A549 (cell line): Measurements from ENCODE around the gene HTRA2. TPM values are rescaled to one million over a fixed set of nuclear protein-coding genes. Genes with fewer than 3 reads are reported as not detected.

Source experiments
- ATAC-seq, 2 experiments: fragments of 200-7000 bp in 1 of 2; fragments of >200 bp in 1 of 2; cut with Nextera tagmentation in 1 of 2; cut with Tn5 transposase in 1 of 2; 3 replicates each; pipeline versions ENCODE4 v1.8.0 to v1.9.1; 2018 to 2020; ENCODE audit warnings: mild to moderate bottlenecking in 1 of 2, moderate library complexity in 1 of 2
- CTCF ChIA-PET: fragments of 300-600 bp; sonication (Branson Sonifier 250); formaldehyde crosslinking; extraction: SDS; loops from one replicate; lab custom pipeline; 2021; ENCODE audit warnings: antibody characterized with exemption, inconsistent platforms; lab: Yijun Ruan, JAX
- POLR2A ChIA-PET: fragments of 350-600 bp; formaldehyde crosslinking; extraction: SDS; loops from one replicate; lab custom pipeline; 2021; ENCODE audit warnings: antibody characterized with exemption, inconsistent platforms; lab: Yijun Ruan, JAX
- DNase-seq, 2 experiments: peaks; one replicate each; pipeline versions ENCODE4 v3.0.0 to v3.0.0-alpha.2; 2011 to 2016; ENCODE audit warnings: low read depth in 1 of 2, low spot score in 1 of 2
- FAIRE-seq: peaks from 2 replicates; lab custom pipeline; 2011; peaks lifted over from hg19 to GRCh38; lab: Jason Lieb, UNC
- H3K27ac ChIP-seq, 2 experiments: fragments of >200 bp; sonication (Bioruptor Twin); formaldehyde crosslinking; 3 replicates each; pipeline ENCODE4 v1.5.1; 2016 to 2017
- H3K4me1 ChIP-seq: fragments of >200 bp; sonication (Bioruptor Twin); formaldehyde crosslinking; 3 replicates; pipeline ENCODE4 v1.6.1; 2016
- H3K4me2 ChIP-seq: fragments of >200 bp; sonication (Bioruptor Twin); formaldehyde crosslinking; 3 replicates; pipeline ENCODE4 v1.6.1; 2016
- H3K4me3 ChIP-seq: fragments of >200 bp; sonication (Bioruptor Twin); formaldehyde crosslinking; 3 replicates; pipeline ENCODE4 v1.5.1; 2016
- H3K9me3 ChIP-seq: fragments of >200 bp; sonication (Bioruptor Twin); formaldehyde crosslinking; 3 replicates; pipeline ENCODE4 v1.6.1; 2016
- BHLHE40 ChIP-seq: IDR thresholded peaks from 2 replicates; pipeline ENCODE4 v1.6.1; 2012; ENCODE audit warnings: low read depth, low read length, inconsistent platforms
- CEBPB ChIP-seq, 2 experiments: fragments of >200 bp in 1 of 2; sonication (Bioruptor Twin) in 1 of 2; formaldehyde crosslinking in 1 of 2; IDR thresholded peaks; 2 replicates each; pipeline ENCODE4 v1.6.1; 2012 to 2016
- CHD2 ChIP-seq: fragments of 150-350 bp; IDR thresholded peaks from 2 replicates; pipeline ENCODE4 v1.6.1; 2014; ENCODE audit warnings: low read length; ENCODE audit not compliant: partially characterized antibody
- EHF ChIP-seq: fragments of 250-450 bp; sonication (Bioruptor Pico); IDR thresholded peaks from 2 replicates; pipeline ENCODE4 v1.5.0; 2020; ENCODE audit warnings: mild to moderate bottlenecking
- FOXS1 ChIP-seq: fragments of 250-450 bp; sonication (Bioruptor Pico); IDR thresholded peaks from 2 replicates; pipeline ENCODE4 v1.5.0; 2020; ENCODE audit warnings: mild to moderate bottlenecking, moderate library complexity
- GATA3 ChIP-seq: IDR thresholded peaks from 2 replicates; pipeline ENCODE4 v1.6.1; 2012; ENCODE audit warnings: borderline replicate concordance
- HEYL ChIP-seq: fragments of 250-450 bp; sonication (Bioruptor Pico); IDR thresholded peaks from 2 replicates; pipeline ENCODE4 v1.8.0; 2021; ENCODE audit warnings: mild to moderate bottlenecking, moderate library complexity
- HOXB13 ChIP-seq: fragments of 250-450 bp; sonication (Bioruptor Pico); IDR thresholded peaks from 2 replicates; pipeline ENCODE4 v1.5.0; 2020; ENCODE audit warnings: low read depth, mild to moderate bottlenecking, moderate library complexity
- HOXB5 ChIP-seq: fragments of 250-450 bp; sonication (Bioruptor Pico); IDR thresholded peaks from 2 replicates; pipeline ENCODE4 v1.5.0; 2020; ENCODE audit warnings: mild to moderate bottlenecking, moderate library complexity
- NFE2L2 ChIP-seq: fragments of 150-350 bp; conservative IDR thresholded peaks from 2 replicates; pipeline ENCODE4 v1.6.1; 2014; ENCODE audit warnings: low read length
- NPAS2 ChIP-seq: fragments of 250-450 bp; sonication (Bioruptor Pico); IDR thresholded peaks from 2 replicates; pipeline ENCODE4 v1.8.0; 2022; ENCODE audit warnings: mild to moderate bottlenecking, moderate library complexity, borderline replicate concordance
- PHF8 ChIP-seq: fragments of 200-600 bp; sonication (generic); IDR thresholded peaks from 2 replicates; pipeline ENCODE4 v1.6.1; 2016; ENCODE audit warnings: low read depth, mild to moderate bottlenecking, antibody characterized with exemption, moderate library complexity, borderline replicate concordance
- RAD21 ChIP-seq, 2 experiments: fragments of >200 bp in 1 of 2; sonication (Bioruptor Twin) in 1 of 2; formaldehyde crosslinking in 1 of 2; IDR thresholded peaks in 1 of 2; conservative IDR thresholded peaks in 1 of 2; 2 replicates in 1 of 2; 3 replicates in 1 of 2; pipeline ENCODE4 v1.6.1; 2012 to 2018; ENCODE audit warnings: inconsistent platforms in 1 of 2
- RFX5 ChIP-seq: fragments of 450-650 bp; IDR thresholded peaks from 2 replicates; pipeline ENCODE4 v1.7.1; 2014; ENCODE audit warnings: antibody characterized with exemption, mild to moderate bottlenecking, moderate library complexity
- RNF2 ChIP-seq: fragments of 200-600 bp; sonication (generic); IDR thresholded peaks from 2 replicates; pipeline ENCODE4 v1.6.1; 2016; ENCODE audit warnings: low read depth, mild to moderate bottlenecking, antibody characterized with exemption, moderate library complexity, borderline replicate concordance
- SMC3 ChIP-seq: fragments of >200 bp; sonication (Bioruptor Twin); formaldehyde crosslinking; IDR thresholded peaks from 3 replicates; pipeline ENCODE4 v1.6.1; 2018; ENCODE audit warnings: inconsistent platforms
- SREBF2 ChIP-seq: fragments of 450-650 bp; IDR thresholded peaks from 2 replicates; pipeline ENCODE4 v1.6.1; 2014; ENCODE audit warnings: mild to moderate bottlenecking, moderate library complexity
- TFCP2L1 ChIP-seq: fragments of 250-450 bp; sonication (Bioruptor Pico); IDR thresholded peaks from 2 replicates; pipeline ENCODE4 v1.5.0; 2021; ENCODE audit warnings: mild to moderate bottlenecking
- WGBS: methylation state at CpG from one replicate; pipeline ENCODE4 v1.1.6; 2017; ENCODE audit errors: missing lambda C conversion rate; 5-methylcytosine and 5-hydroxymethylcytosine counted together
- polyA plus RNA-seq, 4 experiments: library from polyadenylated mRNA; depleted of rRNA in 3 of 4; stranded (reverse); fragments of >200 nt; fragmentation: RNase III in 1 of 4; extraction: RNeasy Plus Mini Kit Qiagen cat#74134 plus additional on column Dnase treatment in 1 of 4; gene quantifications; 2 replicates in 3 of 4; 3 replicates in 1 of 4; pipeline ENCODE4 v1.2.3, GENCODE V29; 2011 to 2017
- TF ChIP-seq, protein P1 (sequence below): fragments of 150-350 bp; IDR thresholded peaks from 2 replicates; pipeline ENCODE4 v1.6.1; 2014; ENCODE audit warnings: low read depth, mild to moderate bottlenecking, low read length
- TF ChIP-seq, protein P2 (sequence below): fragments of 200-600 bp; sonication (generic); IDR thresholded peaks from 2 replicates; pipeline ENCODE4 v1.6.1; 2016; ENCODE audit warnings: antibody characterized with exemption, mild to moderate bottlenecking, moderate library complexity
- TF ChIP-seq, protein P3 (sequence below): IDR thresholded peaks from 2 replicates; pipeline ENCODE4 v1.6.1; 2012; ENCODE audit warnings: low read depth, borderline replicate concordance
- TF ChIP-seq, protein P4 (sequence below): fragments of >200 bp; sonication (Bioruptor Twin); formaldehyde crosslinking; IDR thresholded peaks from 3 replicates; pipeline ENCODE4 v1.5.1; 2016
- TF ChIP-seq, protein P5 (sequence below): fragments of 450-650 bp; IDR thresholded peaks from 2 replicates; pipeline ENCODE4 v1.6.1; 2014; ENCODE audit warnings: antibody characterized with exemption
- TF ChIP-seq, protein P6 (sequence below): IDR thresholded peaks from 2 replicates; pipeline ENCODE4 v1.6.1; 2012

HTRA2 gene
- polyA plus RNA-seq, 2 of the 4 experiments (the other 2 are of a cell fraction): 28.7 to 36.5 TPM

DNA sequence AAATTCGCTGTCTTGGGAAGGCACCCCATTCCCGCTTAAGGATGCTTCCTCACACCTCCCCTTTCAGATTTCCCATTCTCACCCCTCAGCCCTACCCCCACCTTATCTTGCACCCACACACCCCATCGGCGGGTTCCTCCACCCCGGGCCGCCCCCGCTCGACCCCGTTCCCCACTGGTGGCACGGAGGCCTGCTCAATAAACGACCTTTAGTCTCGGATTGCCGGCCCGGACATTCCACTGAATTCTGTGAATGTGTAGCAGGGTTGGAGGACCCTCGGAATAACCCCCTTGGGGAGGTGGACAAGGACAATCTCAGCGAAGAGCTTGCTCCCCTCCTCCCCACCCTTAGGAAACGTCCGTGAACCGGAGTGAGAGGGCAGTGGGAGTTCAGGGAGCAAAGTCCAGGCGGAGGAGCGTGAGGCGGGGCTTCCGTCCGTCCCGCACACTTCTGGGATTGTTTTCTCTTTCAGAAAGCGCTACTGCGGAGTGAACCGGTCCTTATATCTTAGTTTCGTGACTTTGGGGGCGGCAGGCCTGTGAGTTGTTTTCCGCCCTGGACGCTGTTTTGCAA lies 27.5 kb upstream of the HTRA2 start:
- 53% methylated on average over 27 of the region's 32 CpGs for WGBS
- POLR2A ChIA-PET: interaction anchor here (1.8 kb wide), 1 partner anchor 19 kb away, joined by 11 read pairs; the partner anchor contains the start of genes CCDC142 and TTC31

DNA sequence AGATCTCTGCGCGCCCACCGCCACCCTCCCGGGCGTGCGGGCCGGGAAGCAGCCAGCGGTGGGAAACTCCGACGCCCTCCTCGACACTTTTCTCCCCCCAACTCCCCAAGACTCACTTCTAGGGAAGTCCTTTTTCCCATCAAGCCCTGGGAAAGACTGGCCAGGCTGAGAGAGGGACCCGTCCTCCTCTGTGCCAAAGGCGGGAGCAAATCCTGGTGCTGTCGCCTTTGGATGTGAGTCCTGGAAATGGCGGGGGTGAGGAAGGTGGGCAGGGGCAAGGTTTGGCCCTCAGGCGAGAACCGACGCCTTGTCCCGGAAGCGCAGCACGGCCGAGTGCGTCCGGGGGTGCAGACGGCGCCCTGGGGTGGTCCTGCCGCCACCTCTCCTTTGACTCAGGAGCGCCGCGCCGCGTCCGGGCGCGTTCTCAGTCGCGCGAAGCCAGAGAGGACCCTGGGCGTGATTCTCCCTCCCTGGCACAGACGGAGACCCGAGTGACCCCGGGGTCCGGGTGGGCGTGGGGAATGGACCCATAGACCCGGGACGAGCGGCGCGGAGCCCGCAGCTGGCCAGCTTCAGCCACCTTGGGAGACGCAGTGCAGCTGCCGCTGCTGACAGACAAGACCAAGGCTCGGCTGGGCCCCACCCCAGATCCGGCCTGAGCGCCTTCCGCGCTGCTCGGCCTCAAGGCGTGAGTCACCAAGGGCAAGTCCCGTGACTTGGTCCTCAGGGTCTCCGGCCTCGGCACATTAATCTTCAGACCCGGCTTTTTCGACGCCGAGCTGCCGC lies 26.8 kb upstream of the HTRA2 start:
- Histone ChIP-seq H3K4me2 (peak overlapping the region; percentile 72), H3K4me3 (peak overlapping the region; percentile 54), H3K27ac (peak overlapping the region; percentile 83 to 96), H3K9me3 (no peaks in the 10 kb centered on the region), H3K4me1 (peaks cover 29% of the 10 kb centered on the region)
- peak; percentile 73 to 79 for DNase-seq
- peak; percentile 30 to 62 for ATAC-seq
- ChIA-PET POLR2A (interaction anchor here (1.3 to 1.8 kb wide), 2 partner anchors 14 to 20 kb away, joined by 5 to 11 read pairs; partner anchors contain the start of genes CCDC142 and TTC31), CTCF (interaction anchor here (1.7 to 15.5 kb wide), 4 partner anchors 16 to 111 kb away, joined by 3 to 184 read pairs (median 12); partner anchors contain the start of genes AUP1, CCDC142, HTRA2 and TTC31)
- WGBS: 39% methylated on average over 43 of the region's 67 CpGs
- no peak for FAIRE-seq
- no peak; the same call in 1 of the 2 replicates for TF ChIP-seq RNF2
- no peak for TF ChIP-seq HEYL (CRISPR knock-in tag)
- no peak for TF ChIP-seq CHD2
- no peak for TF ChIP-seq EHF (CRISPR knock-in tag)
- TF ChIP-seq, protein P1, sequence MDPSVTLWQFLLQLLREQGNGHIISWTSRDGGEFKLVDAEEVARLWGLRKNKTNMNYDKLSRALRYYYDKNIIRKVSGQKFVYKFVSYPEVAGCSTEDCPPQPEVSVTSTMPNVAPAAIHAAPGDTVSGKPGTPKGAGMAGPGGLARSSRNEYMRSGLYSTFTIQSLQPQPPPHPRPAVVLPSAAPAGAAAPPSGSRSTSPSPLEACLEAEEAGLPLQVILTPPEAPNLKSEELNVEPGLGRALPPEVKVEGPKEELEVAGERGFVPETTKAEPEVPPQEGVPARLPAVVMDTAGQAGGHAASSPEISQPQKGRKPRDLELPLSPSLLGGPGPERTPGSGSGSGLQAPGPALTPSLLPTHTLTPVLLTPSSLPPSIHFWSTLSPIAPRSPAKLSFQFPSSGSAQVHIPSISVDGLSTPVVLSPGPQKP: no peak
- TF ChIP-seq SREBF2: no peak
- TF ChIP-seq HOXB13 (CRISPR knock-in tag): no peak
- TF ChIP-seq NFE2L2: no peak
- TF ChIP-seq, protein P2, sequence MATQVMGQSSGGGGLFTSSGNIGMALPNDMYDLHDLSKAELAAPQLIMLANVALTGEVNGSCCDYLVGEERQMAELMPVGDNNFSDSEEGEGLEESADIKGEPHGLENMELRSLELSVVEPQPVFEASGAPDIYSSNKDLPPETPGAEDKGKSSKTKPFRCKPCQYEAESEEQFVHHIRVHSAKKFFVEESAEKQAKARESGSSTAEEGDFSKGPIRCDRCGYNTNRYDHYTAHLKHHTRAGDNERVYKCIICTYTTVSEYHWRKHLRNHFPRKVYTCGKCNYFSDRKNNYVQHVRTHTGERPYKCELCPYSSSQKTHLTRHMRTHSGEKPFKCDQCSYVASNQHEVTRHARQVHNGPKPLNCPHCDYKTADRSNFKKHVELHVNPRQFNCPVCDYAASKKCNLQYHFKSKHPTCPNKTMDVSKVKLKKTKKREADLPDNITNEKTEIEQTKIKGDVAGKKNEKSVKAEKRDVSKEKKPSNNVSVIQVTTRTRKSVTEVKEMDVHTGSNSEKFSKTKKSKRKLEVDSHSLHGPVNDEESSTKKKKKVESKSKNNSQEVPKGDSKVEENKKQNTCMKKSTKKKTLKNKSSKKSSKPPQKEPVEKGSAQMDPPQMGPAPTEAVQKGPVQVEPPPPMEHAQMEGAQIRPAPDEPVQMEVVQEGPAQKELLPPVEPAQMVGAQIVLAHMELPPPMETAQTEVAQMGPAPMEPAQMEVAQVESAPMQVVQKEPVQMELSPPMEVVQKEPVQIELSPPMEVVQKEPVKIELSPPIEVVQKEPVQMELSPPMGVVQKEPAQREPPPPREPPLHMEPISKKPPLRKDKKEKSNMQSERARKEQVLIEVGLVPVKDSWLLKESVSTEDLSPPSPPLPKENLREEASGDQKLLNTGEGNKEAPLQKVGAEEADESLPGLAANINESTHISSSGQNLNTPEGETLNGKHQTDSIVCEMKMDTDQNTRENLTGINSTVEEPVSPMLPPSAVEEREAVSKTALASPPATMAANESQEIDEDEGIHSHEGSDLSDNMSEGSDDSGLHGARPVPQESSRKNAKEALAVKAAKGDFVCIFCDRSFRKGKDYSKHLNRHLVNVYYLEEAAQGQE: no peak
- 0 out of 3 replicates have a peak, but pooled peaks have one; percentile 29 for TF ChIP-seq SMC3
- no peak for TF ChIP-seq CEBPB (IDR thresholded peaks at IDR 0.05)
- TF ChIP-seq, protein P3, sequence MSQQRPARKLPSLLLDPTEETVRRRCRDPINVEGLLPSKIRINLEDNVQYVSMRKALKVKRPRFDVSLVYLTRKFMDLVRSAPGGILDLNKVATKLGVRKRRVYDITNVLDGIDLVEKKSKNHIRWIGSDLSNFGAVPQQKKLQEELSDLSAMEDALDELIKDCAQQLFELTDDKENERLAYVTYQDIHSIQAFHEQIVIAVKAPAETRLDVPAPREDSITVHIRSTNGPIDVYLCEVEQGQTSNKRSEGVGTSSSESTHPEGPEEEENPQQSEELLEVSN: peak; percentile 88; the same call in 1 of the 2 replicates
- TF ChIP-seq HOXB5 (CRISPR knock-in tag): 0 out of 2 replicates have a peak, but pooled peaks have one; percentile 30
- peak; percentile 58; the same call in 1 of the 2 replicates for TF ChIP-seq BHLHE40
- TF ChIP-seq RFX5: no peak
- TF ChIP-seq, protein P4, sequence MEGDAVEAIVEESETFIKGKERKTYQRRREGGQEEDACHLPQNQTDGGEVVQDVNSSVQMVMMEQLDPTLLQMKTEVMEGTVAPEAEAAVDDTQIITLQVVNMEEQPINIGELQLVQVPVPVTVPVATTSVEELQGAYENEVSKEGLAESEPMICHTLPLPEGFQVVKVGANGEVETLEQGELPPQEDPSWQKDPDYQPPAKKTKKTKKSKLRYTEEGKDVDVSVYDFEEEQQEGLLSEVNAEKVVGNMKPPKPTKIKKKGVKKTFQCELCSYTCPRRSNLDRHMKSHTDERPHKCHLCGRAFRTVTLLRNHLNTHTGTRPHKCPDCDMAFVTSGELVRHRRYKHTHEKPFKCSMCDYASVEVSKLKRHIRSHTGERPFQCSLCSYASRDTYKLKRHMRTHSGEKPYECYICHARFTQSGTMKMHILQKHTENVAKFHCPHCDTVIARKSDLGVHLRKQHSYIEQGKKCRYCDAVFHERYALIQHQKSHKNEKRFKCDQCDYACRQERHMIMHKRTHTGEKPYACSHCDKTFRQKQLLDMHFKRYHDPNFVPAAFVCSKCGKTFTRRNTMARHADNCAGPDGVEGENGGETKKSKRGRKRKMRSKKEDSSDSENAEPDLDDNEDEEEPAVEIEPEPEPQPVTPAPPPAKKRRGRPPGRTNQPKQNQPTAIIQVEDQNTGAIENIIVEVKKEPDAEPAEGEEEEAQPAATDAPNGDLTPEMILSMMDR: peak; percentile 43
- no peak for TF ChIP-seq PHF8
- TF ChIP-seq, protein P5, sequence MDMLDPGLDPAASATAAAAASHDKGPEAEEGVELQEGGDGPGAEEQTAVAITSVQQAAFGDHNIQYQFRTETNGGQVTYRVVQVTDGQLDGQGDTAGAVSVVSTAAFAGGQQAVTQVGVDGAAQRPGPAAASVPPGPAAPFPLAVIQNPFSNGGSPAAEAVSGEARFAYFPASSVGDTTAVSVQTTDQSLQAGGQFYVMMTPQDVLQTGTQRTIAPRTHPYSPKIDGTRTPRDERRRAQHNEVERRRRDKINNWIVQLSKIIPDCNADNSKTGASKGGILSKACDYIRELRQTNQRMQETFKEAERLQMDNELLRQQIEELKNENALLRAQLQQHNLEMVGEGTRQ: no peak
- no peak for TF ChIP-seq FOXS1 (CRISPR knock-in tag)
- TF ChIP-seq TFCP2L1 (CRISPR knock-in tag): no peak
- peak in 1 of 2 experiments; percentile 38; a peak in 3 of 5 replicates for TF ChIP-seq RAD21 (conservative IDR thresholded peaks at IDR 0.05 in 1 of 2, IDR thresholded peaks at IDR 0.05 in 1 of 2)
- no peak for TF ChIP-seq NPAS2 (CRISPR knock-in tag)
- TF ChIP-seq, protein P6, sequence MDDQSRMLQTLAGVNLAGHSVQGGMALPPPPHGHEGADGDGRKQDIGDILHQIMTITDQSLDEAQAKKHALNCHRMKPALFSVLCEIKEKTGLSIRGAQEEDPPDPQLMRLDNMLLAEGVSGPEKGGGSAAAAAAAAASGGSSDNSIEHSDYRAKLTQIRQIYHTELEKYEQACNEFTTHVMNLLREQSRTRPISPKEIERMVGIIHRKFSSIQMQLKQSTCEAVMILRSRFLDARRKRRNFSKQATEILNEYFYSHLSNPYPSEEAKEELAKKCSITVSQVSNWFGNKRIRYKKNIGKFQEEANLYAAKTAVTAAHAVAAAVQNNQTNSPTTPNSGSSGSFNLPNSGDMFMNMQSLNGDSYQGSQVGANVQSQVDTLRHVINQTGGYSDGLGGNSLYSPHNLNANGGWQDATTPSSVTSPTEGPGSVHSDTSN: no peak

More for the DNA sequence above, 27.5 kb upstream of the HTRA2 start:
- H3K27ac ChIP-seq: peak overlapping the region; percentile 83 to 96
- DNase-seq (no peak), ATAC-seq (no peak), FAIRE-seq (no peak)
- CTCF ChIA-PET: interaction anchor here (1.0 to 15.5 kb wide), 4 partner anchors 15 to 111 kb away, joined by 3 to 184 read pairs (median 10); partner anchors contain the start of genes CCDC142 and TTC31
- H3K9me3 ChIP-seq: no peaks in the 10 kb centered on the region
- H3K4me1 ChIP-seq: peaks cover 29% of the 10 kb centered on the region
- H3K4me3 ChIP-seq: peak overlapping the region; percentile 54
- peak overlapping the region; percentile 72 for H3K4me2 ChIP-seq
- TF ChIP-seq GATA3 (0 out of 2 replicates have a peak, but pooled peaks have one; percentile 9), PHF8 (no peak)
